Right lobe of liver (tissue), 6 donors: ENCODE measurements around the gene TUBA8. TPM values are rescaled to one million over a fixed set of nuclear protein-coding genes. Genes with fewer than 3 reads are reported as not detected.

Source experiments
- ATAC-seq, 4 donors: fragments of 200-7000 bp; cut with Tn5 transposase; one replicate each; pipeline ENCODE4 v1.9.1; 2020; ENCODE audit warnings: mild to moderate bottlenecking in 4 of 4, moderate library complexity in 4 of 4
- DNase-seq, 3 donors: peaks; one replicate each; pipeline ENCODE4 v3.0.0-alpha.2; 2020
- H3K27ac ChIP-seq, 3 donors: fragments of 200-600 bp; one replicate each; pipeline ENCODE4 v1.8.0; 2022
- H3K27me3 ChIP-seq, 2 donors: fragments of 200-600 bp; one replicate each; pipeline ENCODE4 v1.8.0; 2022
- H3K36me3 ChIP-seq, 4 donors: fragments of 200-600 bp; sonication (generic) in 1 of 4; one replicate each; pipeline versions ENCODE4 v1.5.1 to v1.8.0; 2017 to 2022; ENCODE audit warnings: control low read depth in 1 of 4
- H3K4me1 ChIP-seq, 4 donors: fragments of 200-600 bp; sonication (generic) in 1 of 4; one replicate each; pipeline versions ENCODE4 v1.5.1 to v1.8.0; 2017 to 2022; ENCODE audit warnings: control low read depth in 1 of 4
- H3K4me3 ChIP-seq, 3 donors: fragments of 200-600 bp; one replicate each; pipeline ENCODE4 v1.8.0; 2022
- H3K9me3 ChIP-seq, 4 donors: fragments of 200-600 bp; sonication (generic) in 1 of 4; one replicate each; pipeline versions ENCODE4 v1.5.1 to v1.8.0; 2017 to 2022; ENCODE audit warnings: control low read depth in 1 of 4
- POLR2A ChIP-seq: fragments of 450-650 bp; IDR thresholded peaks from one replicate; pipeline ENCODE4 v1.6.1; 2017; ENCODE audit warnings: antibody characterized with exemption, mild to moderate bottlenecking
- WGBS: methylation state at CpG from one replicate; pipeline ENCODE4 v1.1.6; 2018; ENCODE audit warnings: low coverage, low lambda C conversion rate; ENCODE audit not compliant: insufficient coverage; ENCODE audit errors: missing lambda C conversion rate; 5-methylcytosine and 5-hydroxymethylcytosine counted together
- intact Hi-C, 2 donors: fragments of 100-400 bp; cut with DNase I; formaldehyde crosslinking; loops; one replicate each; pipeline versions ENCODE4 v1.11.2 to v1.14.1; 2022
- total RNA-seq, 6 experiments: library from RNA; depleted of rRNA in 2 of 6; stranded (reverse); fragments of >200 nt in 2 of 6; fragmentation: NEBNext Ultra II Directional in 3 of 6; extraction: Animal tissue kit (Norgen Biotek cat#: 25700) in 3 of 6; gene quantifications; one replicate each; pipeline versions ENCODE4 v1.1.0 to v1.2.4, GENCODE V29; 2016 to 2023
- TF ChIP-seq, protein P1 (sequence below), 4 donors: fragments of 200-600 bp in 3 of 4; fragments of 450-650 bp in 1 of 4; IDR thresholded peaks; one replicate each; pipeline versions ENCODE4 v1.5.1 to v1.8.0; 2016 to 2022; ENCODE audit warnings: antibody characterized with exemption in 4 of 4, mild to moderate bottlenecking in 2 of 4
- donor health status: DM: no; HTN: yes; CAD: no.
- donor health status: DM: no; HTN: no; CAD: no.
- donor health status: DM: no; HTN: no; CAD: no.
- donor health status: DM: no; HTN: yes; CAD: no.
- donor health status: DM: no; HTN: yes; CAD: no.

TUBA8 gene
- total RNA-seq, 6 experiments from 2014 or later: 0.58 to 4.8 (median 1.7) TPM

- TF ChIP-seq, protein P1, sequence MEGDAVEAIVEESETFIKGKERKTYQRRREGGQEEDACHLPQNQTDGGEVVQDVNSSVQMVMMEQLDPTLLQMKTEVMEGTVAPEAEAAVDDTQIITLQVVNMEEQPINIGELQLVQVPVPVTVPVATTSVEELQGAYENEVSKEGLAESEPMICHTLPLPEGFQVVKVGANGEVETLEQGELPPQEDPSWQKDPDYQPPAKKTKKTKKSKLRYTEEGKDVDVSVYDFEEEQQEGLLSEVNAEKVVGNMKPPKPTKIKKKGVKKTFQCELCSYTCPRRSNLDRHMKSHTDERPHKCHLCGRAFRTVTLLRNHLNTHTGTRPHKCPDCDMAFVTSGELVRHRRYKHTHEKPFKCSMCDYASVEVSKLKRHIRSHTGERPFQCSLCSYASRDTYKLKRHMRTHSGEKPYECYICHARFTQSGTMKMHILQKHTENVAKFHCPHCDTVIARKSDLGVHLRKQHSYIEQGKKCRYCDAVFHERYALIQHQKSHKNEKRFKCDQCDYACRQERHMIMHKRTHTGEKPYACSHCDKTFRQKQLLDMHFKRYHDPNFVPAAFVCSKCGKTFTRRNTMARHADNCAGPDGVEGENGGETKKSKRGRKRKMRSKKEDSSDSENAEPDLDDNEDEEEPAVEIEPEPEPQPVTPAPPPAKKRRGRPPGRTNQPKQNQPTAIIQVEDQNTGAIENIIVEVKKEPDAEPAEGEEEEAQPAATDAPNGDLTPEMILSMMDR (IDR thresholded peaks at IDR 0.05): no peak
- no peak for TF ChIP-seq POLR2A
- WGBS: 69% methylated on average over 2 of the region's 3 CpGs
- Histone ChIP-seq H3K4me1 (peaks cover 0 to 18% (median 6%) of the 10 kb centered on the region in 4 donors), H3K27me3 (no peaks in the 10 kb centered on the region), H3K36me3 (no peaks in the 10 kb centered on the region), H3K9me3 (no peaks in the 10 kb centered on the region), H3K4me3 (no peak overlapping the region), H3K27ac (no peak overlapping the region)
- no peak for DNase-seq
- no peak for ATAC-seq
- intact Hi-C loops: no loop called here
Measured at GRCh38 chr22:18146389-18146753, 35.8 kb downstream of the TUBA8 start.

DNA sequence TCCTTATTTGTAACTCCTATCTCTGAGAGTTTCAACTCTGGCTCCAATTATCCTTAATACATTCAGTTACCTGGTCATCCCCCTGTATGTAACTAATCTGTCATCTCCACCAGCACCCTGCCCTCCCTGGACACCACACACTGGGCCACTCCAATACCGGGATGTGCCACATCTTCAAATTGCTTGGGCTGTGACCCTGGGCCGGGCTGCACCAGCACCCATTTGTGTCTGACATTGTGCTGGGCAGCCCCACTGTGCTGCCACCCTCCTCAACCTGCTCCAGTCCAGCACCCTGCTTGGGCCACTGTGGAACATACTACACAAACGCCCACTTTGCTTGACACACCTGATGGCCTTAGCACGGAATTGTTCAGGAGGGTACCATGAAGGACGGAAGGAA, 37.2 kb downstream of the TUBA8 start:
- no peaks in the 10 kb centered on the region for H3K27me3 ChIP-seq
- 88% methylated on average over 4 of the region's 5 CpGs for WGBS
- no peaks in the 10 kb centered on the region for H3K36me3 ChIP-seq
- intact Hi-C loops: no loop called here
- ATAC-seq (no peak), DNase-seq (no peak)
- H3K4me1 ChIP-seq: peaks cover 0 to 18% (median 6%) of the 10 kb centered on the region in 4 donors
- TF ChIP-seq, protein P1 (IDR thresholded peaks at IDR 0.05): no peak
- no peak for TF ChIP-seq POLR2A
- peak overlapping the region in 2 of 3 donors; percentile 86 to 88 for H3K27ac ChIP-seq
- H3K4me3 ChIP-seq: no peak overlapping the region
- H3K9me3 ChIP-seq: no peaks in the 10 kb centered on the region

DNA sequence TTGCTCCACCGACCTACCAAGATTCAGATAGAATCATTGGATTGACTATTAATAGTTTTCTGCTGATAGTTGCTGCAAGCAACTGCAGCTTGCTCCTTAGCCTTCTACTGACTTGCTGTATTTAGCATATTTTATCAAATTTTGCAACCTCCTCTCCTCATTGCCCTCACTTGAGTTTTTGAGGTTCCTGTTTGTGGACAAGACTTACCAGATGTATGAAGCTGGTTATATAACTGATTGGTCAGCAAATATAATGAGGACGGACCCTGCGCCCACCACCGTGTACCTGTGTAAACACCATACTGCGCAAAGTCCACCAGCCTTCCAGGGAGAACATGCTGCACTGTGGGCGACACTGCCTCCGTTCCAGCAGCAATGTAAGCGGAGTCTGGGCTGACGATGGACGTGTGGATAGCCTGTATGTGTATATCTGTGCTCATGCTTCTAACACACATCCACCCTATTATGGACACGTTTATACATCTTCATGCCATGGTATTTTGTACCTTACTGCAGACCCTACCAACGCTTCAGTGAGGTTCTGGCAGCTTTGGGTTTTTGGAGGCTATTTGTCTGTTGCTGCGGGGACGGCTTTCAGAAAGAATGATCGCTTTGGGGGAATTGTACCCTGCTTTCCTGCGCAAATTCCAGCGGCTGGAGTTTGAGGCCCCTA, 37.8 kb downstream of the TUBA8 start:
- intact Hi-C loops: no loop called here
- no peaks in the 10 kb centered on the region for H3K27me3 ChIP-seq
- WGBS: 38% methylated on average over 15 of the region's 17 CpGs
- peak; percentile 35 for TF ChIP-seq POLR2A
- TF ChIP-seq, protein P1 (IDR thresholded peaks at IDR 0.05): no peak
- peak; percentile 38 to 71 (median 48) for ATAC-seq
- H3K36me3 ChIP-seq: no peaks in the 10 kb centered on the region
- H3K4me3 ChIP-seq: peak overlapping the region; percentile 65 to 68 (median 67)
- H3K4me1 ChIP-seq: peaks cover 0 to 18% (median 6%) of the 10 kb centered on the region in 4 donors
- no peaks in the 10 kb centered on the region for H3K9me3 ChIP-seq
- H3K27ac ChIP-seq: peak overlapping the region in 2 of 3 donors; percentile 86 to 88
- DNase-seq: peak in 2 of 3 donors; percentile 45 to 72

- Histone ChIP-seq H3K4me1 (peaks cover 0 to 18% (median 3%) of the 10 kb centered on the region in 4 donors), H3K4me3 (no peak overlapping the region), H3K36me3 (no peaks in the 10 kb centered on the region), H3K9me3 (no peaks in the 10 kb centered on the region), H3K27ac (no peak overlapping the region), H3K27me3 (no peaks in the 10 kb centered on the region)
- ATAC-seq (no peak), DNase-seq (no peak)
- WGBS: 78% methylated on average over 5 of the region's 8 CpGs
- intact Hi-C loops: no loop called here
- TF ChIP-seq POLR2A: no peak
- TF ChIP-seq, protein P1 (IDR thresholded peaks at IDR 0.05): no peak
Measured at GRCh38 chr22:18152519-18152918, 41.9 kb downstream of the TUBA8 start.
